IMR-90 (cell line): Measurements from ENCODE around the gene XPNPEP2. TPM values are rescaled to one million over a fixed set of nuclear protein-coding genes. Genes with fewer than 3 reads are reported as not detected.

ENCODE experiments used
- ATAC-seq: fragments of 200-7000 bp; cut with Tn5 transposase; 2 replicates; pipeline ENCODE4 v1.9.1; 2020; ENCODE audit warnings: low read depth, mild to moderate bottlenecking, moderate library complexity
- BruUV-seq: library from RNA; stranded (reverse); fragments of 400-500 nt; replicated peaks from 2 replicates; lab custom pipeline; 2021; lab: Mats Ljungman, UMichigan
- CTCF ChIA-PET: fragments of 300-600 bp; formaldehyde crosslinking; extraction: SDS; loops from one replicate; lab custom pipeline; 2021; ENCODE audit warnings: antibody characterized with exemption; lab: Yijun Ruan, JAX
- POLR2A ChIA-PET: fragments of 300-600 bp; sonication (Branson Sonifier 250); formaldehyde crosslinking; loops from one replicate; lab custom pipeline; 2022; ENCODE audit warnings: antibody characterized with exemption; ENCODE audit not compliant: unreplicated experiment; lab: Charles Lee
- DNase-seq: peaks from one replicate; pipeline ENCODE4 v3.0.0; 2013
- H2AFZ ChIP-seq: replicated peaks from 2 replicates; pipeline ENCODE3; 2013; ENCODE audit warnings: low read length, mild to moderate bottlenecking; ENCODE audit not compliant: poor library complexity
- H2AK5ac ChIP-seq: 2 replicates; pipeline ENCODE4 v1.6.1; 2013; ENCODE audit warnings: low read depth, low read length, inconsistent platforms
- H2AK9ac ChIP-seq: replicated peaks from 2 replicates; pipeline ENCODE3; 2013; ENCODE audit warnings: mild to moderate bottlenecking, low read depth, low read length, moderate library complexity; ENCODE audit not compliant: poor library complexity
- H2BK120ac ChIP-seq: 2 replicates; pipeline ENCODE4 v1.6.1; 2013; ENCODE audit warnings: low read depth, low read length, inconsistent platforms
- H2BK15ac ChIP-seq: 3 replicates; pipeline ENCODE4 v1.6.1; 2013; ENCODE audit warnings: low read depth, low read length, inconsistent platforms
- H2BK20ac ChIP-seq: 2 replicates; pipeline ENCODE4 v1.6.1; 2013; ENCODE audit warnings: low read depth, mild to moderate bottlenecking, inconsistent platforms, low read length, moderate library complexity
- H2BK5ac ChIP-seq: 2 replicates; pipeline ENCODE4 v1.6.1; 2013; ENCODE audit warnings: mild to moderate bottlenecking, low read depth, low read length, inconsistent platforms; ENCODE audit not compliant: poor library complexity, severe bottlenecking
- H3K14ac ChIP-seq: replicated peaks from 2 replicates; pipeline ENCODE4 v1.6.1; 2013; ENCODE audit warnings: low read depth, low read length, inconsistent platforms
- H3K18ac ChIP-seq: 2 replicates; pipeline ENCODE4 v1.6.1; 2013; ENCODE audit warnings: low read depth, low read length, control low read depth
- H3K23ac ChIP-seq: 2 replicates; pipeline ENCODE4 v1.6.1; 2013; ENCODE audit warnings: low read depth, low read length, inconsistent platforms
- H3K27ac ChIP-seq: 2 replicates; pipeline ENCODE4 v1.5.1; 2013; ENCODE audit warnings: mild to moderate bottlenecking, control low read depth, low read length; ENCODE audit not compliant: insufficient read depth
- H3K27me3 ChIP-seq: 2 replicates; pipeline ENCODE4 v1.6.1; 2013; ENCODE audit warnings: low read length; ENCODE audit not compliant: control insufficient read depth, insufficient read depth
- H3K36me3 ChIP-seq: 2 replicates; pipeline ENCODE4 v1.6.1; 2013; ENCODE audit warnings: low read length, mixed read lengths; ENCODE audit not compliant: control insufficient read depth, insufficient read depth
- H3K4ac ChIP-seq: 2 replicates; pipeline ENCODE4 v1.6.1; 2013; ENCODE audit warnings: low read depth, low read length, inconsistent platforms
- H3K4me1 ChIP-seq: 2 replicates; pipeline ENCODE4 v1.6.1; 2013; ENCODE audit warnings: low read length, mixed read lengths; ENCODE audit not compliant: control insufficient read depth, insufficient read depth
- H3K4me2 ChIP-seq: 2 replicates; pipeline ENCODE4 v1.6.1; 2013; ENCODE audit warnings: low read depth, mild to moderate bottlenecking, control low read depth, low read length, moderate library complexity
- H3K4me3 ChIP-seq: 2 replicates; pipeline ENCODE4 v1.5.1; 2013; ENCODE audit warnings: low read depth, mild to moderate bottlenecking, control low read depth, low read length, moderate library complexity; ENCODE audit not compliant: insufficient read depth
- H3K56ac ChIP-seq: 2 replicates; pipeline ENCODE4 v1.6.1; 2013; ENCODE audit warnings: low read length, inconsistent platforms; ENCODE audit not compliant: insufficient read depth; ENCODE audit errors: extremely low read depth
- H3K79me1 ChIP-seq, 2 experiments: 2 replicates each; pipeline ENCODE4 v1.6.1; 2013; ENCODE audit warnings: low read length in 2 of 2, inconsistent platforms in 1 of 2, low read depth in 1 of 2
- H3K9ac ChIP-seq: 2 replicates; pipeline ENCODE4 v1.6.1; 2013; ENCODE audit warnings: low read depth, low read length, control low read depth
- H3K9me1 ChIP-seq: 2 replicates; pipeline ENCODE4 v1.6.1; 2013; ENCODE audit warnings: low read length, inconsistent platforms; ENCODE audit not compliant: insufficient read depth
- H3K9me3 ChIP-seq: 2 replicates; pipeline ENCODE4 v1.6.1; 2013; ENCODE audit warnings: low read length; ENCODE audit not compliant: control insufficient read depth, insufficient read depth
- H4K20me1 ChIP-seq: 2 replicates; pipeline ENCODE4 v1.6.1; 2013; ENCODE audit warnings: low read length, inconsistent platforms; ENCODE audit not compliant: insufficient read depth
- H4K5ac ChIP-seq: 2 replicates; pipeline ENCODE4 v1.6.1; 2013; ENCODE audit warnings: mild to moderate bottlenecking, low read depth, low read length, control low read depth
- H4K8ac ChIP-seq, 2 experiments: 2 replicates each; pipeline ENCODE4 v1.6.1; 2013; ENCODE audit warnings: low read depth in 2 of 2, low read length in 2 of 2, control low read depth in 1 of 2, inconsistent platforms in 1 of 2
- H4K91ac ChIP-seq: 2 replicates; pipeline ENCODE4 v1.6.1; 2013; ENCODE audit warnings: low read depth, low read length, inconsistent platforms; ENCODE audit not compliant: insufficient read depth
- CHD1 ChIP-seq: IDR thresholded peaks from 2 replicates; pipeline ENCODE4 v1.6.1; 2012; ENCODE audit warnings: low read depth, low read length, improper control_type of control experiment
- FOS ChIP-seq: fragments of 150-350 bp; IDR thresholded peaks from 2 replicates; pipeline ENCODE4 v1.6.1; 2016; ENCODE audit warnings: low read depth, low read length
- MAFK ChIP-seq: IDR thresholded peaks from 2 replicates; pipeline ENCODE4 v1.6.1; 2012; ENCODE audit warnings: low read depth, low read length, improper control_type of control experiment
- POLR2A ChIP-seq: IDR thresholded peaks from 2 replicates; pipeline ENCODE4 v1.6.1; 2012; ENCODE audit warnings: mild to moderate bottlenecking, low read depth, low read length
- RFX5 ChIP-seq: IDR thresholded peaks from 2 replicates; pipeline ENCODE4 v1.8.0; 2012; ENCODE audit warnings: low read depth, mild to moderate bottlenecking, low read length, moderate library complexity
- WGBS, 2 experiments: methylation state at CpG; one replicate each; pipeline versions ENCODE4 v1.1.5 to v1.1.7; 2013; ENCODE audit warnings: missing lambda C conversion rate in 2 of 2; ENCODE audit not compliant: insufficient read length in 1 of 2; ENCODE audit errors: extremely low coverage in 2 of 2; 5-methylcytosine and 5-hydroxymethylcytosine counted together
- dilution Hi-C: fragments of 300-500 bp; cut with HindIII; formaldehyde crosslinking; loops from one replicate; pipeline ENCODE4 v1.14.3; 2018; ENCODE audit warnings: low sequenced_read_pairs; ENCODE audit not compliant: unreplicated experiment
- in situ Hi-C: fragments of 300-500 bp; cut with MboI; formaldehyde crosslinking; loops from 3 replicates; pipeline ENCODE4 v1.14.3; 2019; ENCODE audit warnings: low sequenced_read_pairs, inconsistent platforms, mixed read lengths
- intact Hi-C: fragments of 100-400 bp; cut with micrococcal nuclease; formaldehyde crosslinking; loops from 2 replicates; pipeline ENCODE4 v1.10.0; 2022
- polyA plus RNA-seq, 3 experiments: library from polyadenylated mRNA; depleted of rRNA; stranded (reverse); fragments of >200 nt; gene quantifications; 2 replicates each; pipeline ENCODE4 v1.2.3, GENCODE V29; 2012; ENCODE audit warnings: low replicate concordance in 1 of 3
- total RNA-seq: library from RNA; depleted of rRNA; stranded (reverse); fragments of >200 nt; gene quantifications from 2 replicates; pipeline ENCODE4 v1.2.3, GENCODE V29; 2012

The XPNPEP2 gene
- total and polyA plus RNA-seq, 2 of the 4 experiments (the other 2 are of a cell fraction) = under 0.01 to 0.07 TPM

DNA sequence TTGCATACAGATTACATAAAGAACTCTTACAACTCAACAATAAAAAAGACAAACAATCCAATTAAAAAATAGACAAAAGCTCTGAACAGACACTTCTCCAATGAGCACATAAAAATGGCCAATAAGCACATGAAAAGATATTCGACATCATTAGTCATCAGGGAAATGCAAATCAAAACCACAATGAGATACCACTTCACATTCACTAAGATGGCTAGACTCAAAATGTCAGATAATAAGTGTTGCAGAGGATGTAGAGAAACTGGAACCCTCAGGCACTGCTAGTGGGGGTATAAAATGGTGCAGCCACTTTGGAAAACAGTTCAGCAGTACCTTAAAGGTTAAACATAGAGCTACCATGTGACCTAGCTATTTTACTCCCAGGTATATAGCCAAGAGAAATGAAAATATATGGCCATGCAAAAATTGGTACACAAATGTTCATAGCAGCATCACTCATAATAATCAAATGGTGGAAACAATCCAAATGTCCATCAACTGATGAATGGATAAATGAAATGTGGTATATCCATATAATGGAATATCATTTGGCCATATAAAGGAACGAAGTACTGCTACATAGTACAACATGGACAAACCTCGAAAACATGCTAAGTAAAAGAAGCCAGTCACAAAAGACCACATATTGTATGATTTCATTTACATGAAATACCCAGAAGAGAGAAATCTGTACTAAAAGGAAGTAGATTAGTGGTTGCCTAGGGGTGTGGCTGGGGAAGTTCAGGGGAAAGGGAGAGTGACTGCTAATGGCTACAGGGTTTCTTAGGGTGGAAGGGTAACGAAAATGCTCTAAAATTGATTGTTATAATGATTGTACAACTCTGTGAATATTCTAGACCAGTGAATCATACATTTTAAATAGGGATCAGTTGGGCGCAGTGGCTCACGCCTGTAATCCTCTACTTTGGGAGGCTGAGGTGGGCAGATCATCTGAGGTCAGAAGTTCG is 70.3 kb downstream of the XPNPEP2 start (continued):
- TF ChIP-seq RFX5 = no peak

GRCh38 chrX:129813662-129814368 is 75.0 kb downstream of the XPNPEP2 start:
- ChIA-PET POLR2A (no interaction called here), CTCF (no interaction called here)
- Histone ChIP-seq H3K9ac (no peak overlapping the region), H3K9me1 (no peaks in the 10 kb centered on the region), H4K20me1 (no peaks in the 10 kb centered on the region), H2BK120ac (no peak overlapping the region), H3K14ac (no peak overlapping the region), H3K18ac (no peak overlapping the region), H3K36me3 (peaks cover 19% of the 10 kb centered on the region), H2BK5ac (no peak overlapping the region), H2BK20ac (no peak overlapping the region), H3K23ac (no peak overlapping the region), H2BK15ac (no peak overlapping the region), H3K27ac (no peak overlapping the region), H2AK9ac (no peak overlapping the region), H2AFZ (no peak overlapping the region), H3K56ac (no peak overlapping the region), H3K9me3 (peaks cover 3% of the 10 kb centered on the region; the same call in 1 of the 2 replicates), H4K91ac (no peak overlapping the region), H4K8ac (no peak overlapping the region), H2AK5ac (no peak overlapping the region), H4K5ac (no peak overlapping the region), H3K4me1 (no peaks in the 10 kb centered on the region), H3K79me1 (peaks cover 0 to 5% of the 10 kb centered on the region in 2 experiments; a peak in 1 of 4 replicates), H3K4ac (no peak overlapping the region), H3K4me2 (no peak overlapping the region), H3K4me3 (no peak overlapping the region), H3K27me3 (peaks cover 2% of the 10 kb centered on the region)
- TF ChIP-seq FOS = no peak
- TF ChIP-seq MAFK = no peak
- no peak for TF ChIP-seq CHD1
- TF ChIP-seq POLR2A = no peak
- no peak for DNase-seq
- no peak for ATAC-seq
- no CpG with 5 or more reads among the region's 6 CpGs for WGBS, 2 experiments
- intact Hi-C loops (no loop called here), dilution Hi-C loops (no loop called here), in situ Hi-C loops (no loop called here)
- no TSS peak for BruUV-seq
